Measurements from ENCODE around the gene DNM3.

- TF ChIP-seq CTCF (IDR thresholded peaks at IDR 0.05), result no peak
- no peak for TF ChIP-seq POLR2A (IDR thresholded peaks at IDR 0.05)
Observed at GRCh38 chr1:172269084-172269483, 427.8 kb downstream of the DNM3 start.

Measured in lower leg skin (tissue), 3 donors.